HUES48 (cell line): ENCODE data around the gene VSIG10.

Experiments
- H3K27ac ChIP-seq: one replicate; pipeline ENCODE4 v1.7.0; 2013; ENCODE audit warnings: low read depth, low read length, inconsistent platforms
- H3K27me3 ChIP-seq: 2 replicates; pipeline ENCODE4 v1.6.1; 2013; ENCODE audit warnings: mild to moderate bottlenecking, low read length; ENCODE audit not compliant: control insufficient read depth, insufficient read depth
- H3K36me3 ChIP-seq: 2 replicates; pipeline ENCODE4 v1.6.1; 2013; ENCODE audit warnings: low read length; ENCODE audit not compliant: control insufficient read depth, insufficient read depth
- H3K4me1 ChIP-seq: 2 replicates; pipeline ENCODE4 v1.6.1; 2013; ENCODE audit warnings: mild to moderate bottlenecking, low read length; ENCODE audit not compliant: control insufficient read depth, insufficient read depth
- H3K4me3 ChIP-seq: 2 replicates; pipeline ENCODE4 v1.5.1; 2013; ENCODE audit warnings: mild to moderate bottlenecking, low read depth, low read length
- H3K9ac ChIP-seq: 2 replicates; pipeline ENCODE4 v1.6.1; 2013; ENCODE audit warnings: mild to moderate bottlenecking, low read depth, low read length, moderate library complexity
- H3K9me3 ChIP-seq: 2 replicates; pipeline ENCODE4 v1.6.1; 2013; ENCODE audit warnings: low read length; ENCODE audit not compliant: control insufficient read depth, insufficient read depth

The VSIG10 gene

GRCh38 chr12:118044577-118044976 is 59.2 kb downstream of the VSIG10 start:
- H3K36me3 ChIP-seq = peaks cover 82% of the 10 kb centered on the region
- no peak overlapping the region for H3K9ac ChIP-seq
- no peaks in the 10 kb centered on the region for H3K9me3 ChIP-seq
- no peak overlapping the region for H3K27ac ChIP-seq
- no peaks in the 10 kb centered on the region for H3K27me3 ChIP-seq
- H3K4me1 ChIP-seq = no peaks in the 10 kb centered on the region
- no peak overlapping the region for H3K4me3 ChIP-seq

DNA sequence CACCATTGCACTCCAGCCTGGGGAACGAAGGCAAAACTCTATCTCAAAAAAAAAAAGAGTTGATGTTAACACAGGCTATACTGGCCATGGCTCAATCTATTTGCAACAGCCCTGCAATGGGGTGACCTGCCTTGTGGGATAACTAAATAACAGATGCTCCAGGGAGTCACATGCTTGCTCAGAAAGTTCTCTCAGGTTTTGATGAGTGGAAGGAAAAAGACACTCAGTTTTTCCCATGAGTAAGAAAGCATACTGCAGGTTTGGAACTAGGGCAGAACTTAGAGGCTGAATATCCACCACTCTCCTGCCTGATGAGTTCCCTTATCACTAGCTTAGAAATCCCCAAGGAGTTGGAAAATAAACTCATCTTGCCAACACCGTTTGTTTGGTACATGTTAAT is 59.7 kb downstream of the VSIG10 start:
- H3K27ac ChIP-seq = no peak overlapping the region
- no peak overlapping the region for H3K4me3 ChIP-seq
- peaks cover 82% of the 10 kb centered on the region for H3K36me3 ChIP-seq
- H3K9ac ChIP-seq = no peak overlapping the region
- no peaks in the 10 kb centered on the region for H3K27me3 ChIP-seq
- H3K9me3 ChIP-seq = no peaks in the 10 kb centered on the region
- H3K4me1 ChIP-seq = no peaks in the 10 kb centered on the region

- Histone ChIP-seq H3K9me3 (no peaks in the 10 kb centered on the region), H3K27me3 (no peaks in the 10 kb centered on the region), H3K27ac (no peak overlapping the region), H3K4me3 (no peak overlapping the region), H3K4me1 (no peaks in the 10 kb centered on the region), H3K36me3 (peaks cover 79% of the 10 kb centered on the region), H3K9ac (no peak overlapping the region)
Measured at GRCh38 chr12:118042091-118042490, 61.7 kb downstream of the VSIG10 start.

GRCh38 chr12:118038137-118038536 is 65.7 kb downstream of the VSIG10 start:
- peak overlapping the region; percentile 61 for H3K27ac ChIP-seq
- no peaks in the 10 kb centered on the region for H3K27me3 ChIP-seq
- no peak overlapping the region for H3K4me3 ChIP-seq
- peaks cover 90% of the 10 kb centered on the region for H3K36me3 ChIP-seq
- no peak overlapping the region for H3K9ac ChIP-seq
- no peaks in the 10 kb centered on the region for H3K9me3 ChIP-seq
- no peaks in the 10 kb centered on the region for H3K4me1 ChIP-seq

DNA sequence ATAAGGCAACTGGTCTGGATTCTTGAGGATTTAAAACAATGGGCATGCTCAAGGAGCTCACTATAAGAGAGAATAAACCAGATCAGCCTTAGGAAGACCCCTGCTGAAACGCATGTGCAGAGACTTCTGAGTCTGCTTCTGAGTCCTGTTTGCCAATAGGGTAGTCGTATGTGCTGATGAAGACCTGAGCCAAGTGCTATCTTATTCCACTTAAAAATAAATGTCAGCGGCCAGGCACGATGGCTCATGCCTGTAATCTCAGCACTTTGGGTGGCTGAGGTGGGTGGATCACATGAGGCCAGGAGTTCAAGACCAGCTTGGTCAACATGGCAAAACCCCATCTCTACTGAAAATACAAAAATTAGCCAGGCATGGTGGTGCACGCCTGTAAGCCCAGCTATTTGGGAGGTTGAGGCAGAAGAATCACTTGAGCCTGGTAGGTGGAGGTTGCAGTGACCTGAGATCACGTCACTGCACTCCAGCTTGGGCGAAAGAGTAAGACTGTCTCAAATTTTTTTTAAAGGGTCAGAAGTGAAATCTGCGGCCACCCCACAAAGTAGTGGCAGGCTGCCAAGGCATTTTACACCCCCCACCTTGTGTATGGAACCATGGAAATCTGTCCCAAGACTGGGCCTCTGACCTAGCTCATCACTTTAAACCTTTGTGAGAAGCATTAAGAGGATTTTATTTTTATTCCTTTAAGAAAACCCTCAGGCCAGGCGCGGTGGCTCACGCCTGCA is 67.0 kb downstream of the VSIG10 start:
- H3K4me3 ChIP-seq = no peak overlapping the region
- H3K27ac ChIP-seq = no peak overlapping the region
- no peaks in the 10 kb centered on the region for H3K27me3 ChIP-seq
- no peaks in the 10 kb centered on the region for H3K4me1 ChIP-seq
- H3K9ac ChIP-seq = no peak overlapping the region
- H3K36me3 ChIP-seq = peaks cover 90% of the 10 kb centered on the region
- H3K9me3 ChIP-seq = no peaks in the 10 kb centered on the region

- H3K4me1 ChIP-seq = no peaks in the 10 kb centered on the region
- H3K4me3 ChIP-seq = no peak overlapping the region
- H3K27me3 ChIP-seq = no peaks in the 10 kb centered on the region
- no peak overlapping the region for H3K9ac ChIP-seq
- H3K27ac ChIP-seq = no peak overlapping the region
- peaks cover 90% of the 10 kb centered on the region for H3K36me3 ChIP-seq
- H3K9me3 ChIP-seq = no peaks in the 10 kb centered on the region
Measured at GRCh38 chr12:118035190-118036041, 68.4 kb downstream of the VSIG10 start.

DNA sequence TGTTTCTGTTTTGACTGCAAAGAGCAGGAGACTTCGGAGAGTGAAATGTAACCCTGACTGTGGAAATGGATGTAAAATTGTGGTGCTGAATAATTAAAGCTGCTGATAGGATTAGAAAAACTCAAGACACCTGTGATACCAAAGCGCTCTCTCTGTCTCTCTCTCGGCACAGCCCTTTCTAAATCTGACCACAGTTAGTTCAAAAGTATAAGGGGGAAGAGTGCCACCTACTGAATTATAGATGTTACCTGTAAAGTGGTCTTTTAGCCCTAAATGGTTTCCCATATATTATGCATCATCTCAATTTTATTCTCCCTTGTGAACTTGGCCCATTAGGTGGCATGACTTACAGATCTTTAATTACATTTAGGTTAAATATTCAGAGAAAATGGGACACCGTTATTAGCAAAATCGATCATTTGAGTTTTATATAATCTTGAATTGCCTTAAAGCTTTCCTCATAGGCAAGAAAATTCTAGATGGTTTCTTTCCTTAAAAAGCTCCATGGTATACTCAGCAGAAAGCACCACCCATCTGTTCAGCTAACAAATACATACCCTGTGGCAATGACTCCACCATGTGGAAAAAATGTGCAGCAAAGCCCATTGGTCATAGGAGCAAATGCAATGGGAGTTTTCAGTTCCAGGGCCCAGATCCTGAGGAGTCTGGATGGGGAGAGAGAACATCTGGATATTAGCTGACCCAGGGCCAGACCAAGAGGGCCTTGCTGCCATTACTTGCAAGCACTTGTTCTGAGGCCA is 69.2 kb downstream of the VSIG10 start:
- H3K27ac ChIP-seq = no peak overlapping the region
- H3K4me3 ChIP-seq = no peak overlapping the region
- H3K36me3 ChIP-seq = peaks cover 92% of the 10 kb centered on the region
- no peak overlapping the region for H3K9ac ChIP-seq
- H3K27me3 ChIP-seq = no peaks in the 10 kb centered on the region
- H3K4me1 ChIP-seq = no peaks in the 10 kb centered on the region
- H3K9me3 ChIP-seq = no peaks in the 10 kb centered on the region

DNA sequence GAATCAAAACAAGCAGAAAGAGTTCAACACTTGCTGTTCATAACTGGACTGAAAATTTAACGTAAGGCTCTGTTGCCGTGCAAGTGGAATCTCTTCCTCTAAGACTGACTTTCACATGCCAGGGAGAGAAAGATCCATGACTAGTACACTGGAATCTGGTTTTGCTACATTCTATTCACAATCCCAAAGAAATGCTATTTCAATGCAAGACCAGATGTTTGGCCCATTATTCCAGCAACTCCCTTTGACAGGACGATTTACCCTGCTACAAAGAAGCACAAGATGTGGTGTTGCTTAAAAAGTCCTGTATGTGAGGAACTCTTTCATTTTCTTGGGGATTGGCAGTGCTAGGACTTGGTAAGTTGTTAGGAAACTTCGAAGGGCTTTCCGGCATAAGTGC is 69.9 kb downstream of the VSIG10 start:
- Histone ChIP-seq H3K4me1 (no peaks in the 10 kb centered on the region), H3K27ac (no peak overlapping the region), H3K9ac (no peak overlapping the region), H3K36me3 (peaks cover 92% of the 10 kb centered on the region), H3K4me3 (no peak overlapping the region), H3K9me3 (no peaks in the 10 kb centered on the region), H3K27me3 (no peaks in the 10 kb centered on the region)

- H3K27ac ChIP-seq = no peak overlapping the region
- no peak overlapping the region for H3K4me3 ChIP-seq
- H3K9me3 ChIP-seq = no peaks in the 10 kb centered on the region
- H3K36me3 ChIP-seq = peaks cover 94% of the 10 kb centered on the region
- H3K4me1 ChIP-seq = no peaks in the 10 kb centered on the region
- no peak overlapping the region for H3K9ac ChIP-seq
- H3K27me3 ChIP-seq = no peaks in the 10 kb centered on the region
Measured at GRCh38 chr12:118033323-118033722, 70.5 kb downstream of the VSIG10 start.

DNA sequence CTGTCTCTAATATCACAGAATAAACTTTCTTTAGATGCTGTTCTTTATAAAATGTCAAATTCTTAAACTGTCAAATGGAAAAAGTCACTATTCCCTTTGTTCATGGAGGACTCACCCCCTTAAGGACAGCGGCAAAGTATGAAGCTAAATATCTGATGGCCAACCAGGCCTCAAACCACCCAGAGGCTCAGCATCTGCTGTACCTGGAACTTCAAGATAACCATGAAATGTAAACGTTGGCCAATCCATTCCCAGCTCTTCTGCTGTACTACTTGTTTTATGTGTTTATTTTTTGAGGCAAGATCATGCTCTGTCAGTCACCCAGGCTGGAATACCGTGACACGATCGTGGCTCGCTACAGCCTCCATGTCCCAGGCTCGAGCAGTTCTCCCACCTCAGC is 71.6 kb downstream of the VSIG10 start:
- H3K27me3 ChIP-seq = no peaks in the 10 kb centered on the region
- H3K9me3 ChIP-seq = no peaks in the 10 kb centered on the region
- no peak overlapping the region for H3K9ac ChIP-seq
- no peak overlapping the region for H3K27ac ChIP-seq
- peaks cover 95% of the 10 kb centered on the region for H3K36me3 ChIP-seq
- H3K4me3 ChIP-seq = no peak overlapping the region
- no peaks in the 10 kb centered on the region for H3K4me1 ChIP-seq

GRCh38 chr12:118029166-118029565 is 74.6 kb downstream of the VSIG10 start:
- no peak overlapping the region for H3K9ac ChIP-seq
- peaks cover 96% of the 10 kb centered on the region for H3K36me3 ChIP-seq
- no peak overlapping the region for H3K4me3 ChIP-seq
- H3K27ac ChIP-seq = no peak overlapping the region
- no peaks in the 10 kb centered on the region for H3K27me3 ChIP-seq
- no peaks in the 10 kb centered on the region for H3K4me1 ChIP-seq
- H3K9me3 ChIP-seq = no peaks in the 10 kb centered on the region
